SIG-M5 (cell line): ENCODE measurements around the gene AMZ1.

Experiments used
- DNase-seq: peaks from one replicate; lab custom pipeline; 2025; lab: John Stamatoyannopoulos, UW

Gene AMZ1

DNA sequence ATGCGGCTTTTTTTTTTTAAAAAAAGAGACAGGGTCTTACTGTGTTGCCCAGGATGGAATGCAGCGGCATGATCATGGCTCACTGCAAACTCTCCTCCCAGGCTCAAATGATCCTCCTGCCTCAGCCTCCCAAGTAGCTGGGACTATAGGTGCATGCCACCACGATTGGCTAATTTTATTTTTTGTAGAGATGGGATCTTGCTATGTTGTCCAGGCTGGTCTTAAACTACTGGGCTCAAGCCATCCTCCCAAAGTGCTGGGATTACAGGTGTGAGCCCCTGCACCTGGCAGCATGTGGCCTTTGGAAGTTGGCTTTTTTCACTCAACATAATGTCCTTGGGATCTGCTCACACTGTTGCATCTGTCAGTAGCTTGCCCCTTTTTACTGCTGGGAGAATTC lies 65.1 kb downstream of the AMZ1 start:
- DNase-seq: no peak

GRCh38 chr7:2754086-2754485 lies 66.1 kb downstream of the AMZ1 start:
- DNase-seq: no peak

- DNase-seq: no peak
Observed at GRCh38 chr7:2754912-2755311, 66.9 kb downstream of the AMZ1 start.

DNA sequence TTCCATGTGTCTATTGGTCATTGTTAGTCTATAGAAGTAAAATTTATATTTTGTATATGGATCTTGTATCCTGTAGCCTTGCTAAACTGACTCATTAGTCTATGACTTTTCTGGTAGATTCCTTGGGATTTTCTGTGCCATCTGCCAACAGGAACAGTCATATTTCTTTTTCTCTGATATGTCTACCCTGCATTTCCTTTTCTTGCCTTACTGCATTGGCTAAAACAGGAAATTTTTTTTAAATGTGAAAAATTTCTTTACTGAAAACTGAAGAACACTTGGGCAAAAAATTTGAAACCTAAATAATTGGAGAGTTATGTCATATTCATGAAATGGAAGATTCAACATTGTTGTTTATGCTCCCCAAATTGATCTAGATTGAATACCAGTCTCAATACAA lies 67.5 kb downstream of the AMZ1 start:
- no peak for DNase-seq

DNA sequence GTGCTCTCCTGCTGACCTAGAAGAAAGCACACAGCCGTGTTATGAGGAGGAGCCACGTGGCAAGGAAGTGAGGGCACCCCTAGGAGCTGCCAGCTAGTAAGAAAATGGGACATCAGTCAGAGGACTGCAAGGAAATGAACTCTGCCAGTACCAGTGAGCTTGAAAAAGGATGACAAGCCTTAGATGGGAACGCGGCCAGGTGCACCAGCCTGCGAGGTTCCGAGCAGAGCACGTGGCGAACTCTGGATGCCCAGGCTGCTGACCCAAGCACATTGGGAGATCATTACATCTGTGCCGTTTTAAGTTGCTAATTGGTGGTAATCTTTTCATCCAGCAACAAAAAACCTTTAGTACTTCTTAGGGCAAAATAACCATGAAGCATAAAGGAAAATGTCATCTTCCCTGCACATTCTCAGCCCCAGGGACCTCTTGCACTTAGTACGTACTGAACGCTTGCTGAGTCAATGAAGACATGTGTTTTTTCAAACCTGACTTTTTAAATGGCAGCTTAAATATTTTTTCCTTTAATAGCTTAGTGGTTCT lies 69.4 kb downstream of the AMZ1 start:
- DNase-seq: no peak

- DNase-seq: peak; percentile 68
Observed at GRCh38 chr7:2757904-2758672, 70.1 kb downstream of the AMZ1 start.

GRCh38 chr7:2758673-2759616 lies 70.9 kb downstream of the AMZ1 start:
- DNase-seq: no peak

- DNase-seq: no peak
Observed at GRCh38 chr7:2759736-2760097, 71.7 kb downstream of the AMZ1 start.

- no peak for DNase-seq
Observed at GRCh38 chr7:2760098-2760889, 72.3 kb downstream of the AMZ1 start.

- no peak for DNase-seq
Observed at GRCh38 chr7:2761131-2761624, 73.2 kb downstream of the AMZ1 start.

GRCh38 chr7:2761801-2762497 lies 73.9 kb downstream of the AMZ1 start:
- no peak for DNase-seq

GRCh38 chr7:2763597-2763996 lies 75.6 kb downstream of the AMZ1 start:
- no peak for DNase-seq

DNA sequence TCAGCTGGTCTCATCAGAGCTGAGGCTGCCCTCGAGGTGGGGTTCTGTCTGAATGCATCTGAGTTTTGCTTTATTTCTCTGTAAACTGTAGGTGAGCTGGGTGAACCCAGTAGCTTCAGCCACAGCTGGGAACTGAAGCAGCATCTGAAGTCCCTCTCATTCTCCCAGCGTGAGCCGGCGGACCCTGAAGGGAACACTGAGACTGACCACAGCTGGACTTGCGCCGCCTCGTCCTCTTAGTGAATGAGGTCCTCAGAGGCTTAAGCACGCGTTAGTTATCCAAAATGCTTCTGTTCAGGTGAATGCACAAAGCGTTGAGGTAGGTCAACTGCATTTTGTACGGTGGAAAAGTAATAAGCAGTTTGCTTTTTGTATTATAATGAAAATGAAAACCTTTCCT lies 76.6 kb downstream of the AMZ1 start:
- no peak for DNase-seq
